NCI-H128 (cell line): ENCODE data around the gene CEP192.
"Not testable (repeated sequence)": the region's sequence is repeated elsewhere in the genome, so short reads cannot be mapped to it uniquely, and the experiment has no call there.

Experiments
- DNase-seq: peaks from one replicate; lab custom pipeline; 2025; ENCODE audit not compliant: unreplicated experiment; lab: John Stamatoyannopoulos, UW

The CEP192 gene

GRCh38 chr18:12990123-12990475 lies 1.1 kb upstream of the CEP192 start:
- no peak for DNase-seq

- no peak for DNase-seq
Observed at GRCh38 chr18:12990641-12990966, 558 bp upstream of the CEP192 start.

GRCh38 chr18:12991821-12992179 lies 638 bp downstream of the CEP192 start:
- DNase-seq = no peak

- DNase-seq = no peak
Observed at GRCh38 chr18:12993439-12993838, 2.3 kb downstream of the CEP192 start.

- no peak for DNase-seq
Observed at GRCh38 chr18:12995424-12995823, 4.3 kb downstream of the CEP192 start.

GRCh38 chr18:12995952-12996477 lies 4.9 kb downstream of the CEP192 start:
- DNase-seq = no peak

GRCh38 chr18:12996661-12997292 lies 5.6 kb downstream of the CEP192 start:
- DNase-seq = no peak

GRCh38 chr18:12997330-12997729 lies 6.2 kb downstream of the CEP192 start:
- DNase-seq = not testable (repeated sequence)

- no peak for DNase-seq
Observed at GRCh38 chr18:12998332-12999060, 7.3 kb downstream of the CEP192 start.

GRCh38 chr18:13003466-13003896 lies 12.3 kb downstream of the CEP192 start:
- DNase-seq = no peak

- DNase-seq = no peak
Observed at GRCh38 chr18:13004396-13004795, 13.2 kb downstream of the CEP192 start.

GRCh38 chr18:13005289-13005688 lies 14.1 kb downstream of the CEP192 start:
- no peak for DNase-seq

GRCh38 chr18:13006531-13007247 lies 15.5 kb downstream of the CEP192 start:
- DNase-seq = no peak

GRCh38 chr18:13007248-13007560 lies 16.0 kb downstream of the CEP192 start:
- DNase-seq = no peak

- DNase-seq = no peak
Observed at GRCh38 chr18:13011719-13012118, 20.6 kb downstream of the CEP192 start.

GRCh38 chr18:13014232-13014631 lies 23.1 kb downstream of the CEP192 start:
- no peak for DNase-seq

GRCh38 chr18:13014818-13015217 lies 23.7 kb downstream of the CEP192 start:
- no peak for DNase-seq

GRCh38 chr18:13017247-13017875 lies 26.2 kb downstream of the CEP192 start:
- DNase-seq = no peak

GRCh38 chr18:13018374-13018773 lies 27.2 kb downstream of the CEP192 start:
- no peak for DNase-seq

GRCh38 chr18:13019301-13019700 lies 28.1 kb downstream of the CEP192 start:
- no peak for DNase-seq

- no peak for DNase-seq
Observed at GRCh38 chr18:13022644-13023043, 31.5 kb downstream of the CEP192 start.

GRCh38 chr18:13025233-13025632 lies 34.1 kb downstream of the CEP192 start:
- DNase-seq = no peak
